ENCODE measurements around the gene MVP.

The MVP gene

GRCh38 chr16:29804455-29805231 lies 15.6 kb upstream of the MVP start:
- no peak for ATAC-seq

- peak; percentile 67 to 68 for ATAC-seq
Observed at GRCh38 chr16:29805232-29806098, 14.8 kb upstream of the MVP start.

- ATAC-seq: no peak
Observed at GRCh38 chr16:29806099-29806579, 14.1 kb upstream of the MVP start, which contains the start of gene MAZ. Gene MAZ (plus strand): TSS chr16:29806529. CDS start chr16:29806702, 173 bp downstream.

- no peak for ATAC-seq
Observed at GRCh38 chr16:29806641-29807425, 13.4 kb upstream of the MVP start.

DNA sequence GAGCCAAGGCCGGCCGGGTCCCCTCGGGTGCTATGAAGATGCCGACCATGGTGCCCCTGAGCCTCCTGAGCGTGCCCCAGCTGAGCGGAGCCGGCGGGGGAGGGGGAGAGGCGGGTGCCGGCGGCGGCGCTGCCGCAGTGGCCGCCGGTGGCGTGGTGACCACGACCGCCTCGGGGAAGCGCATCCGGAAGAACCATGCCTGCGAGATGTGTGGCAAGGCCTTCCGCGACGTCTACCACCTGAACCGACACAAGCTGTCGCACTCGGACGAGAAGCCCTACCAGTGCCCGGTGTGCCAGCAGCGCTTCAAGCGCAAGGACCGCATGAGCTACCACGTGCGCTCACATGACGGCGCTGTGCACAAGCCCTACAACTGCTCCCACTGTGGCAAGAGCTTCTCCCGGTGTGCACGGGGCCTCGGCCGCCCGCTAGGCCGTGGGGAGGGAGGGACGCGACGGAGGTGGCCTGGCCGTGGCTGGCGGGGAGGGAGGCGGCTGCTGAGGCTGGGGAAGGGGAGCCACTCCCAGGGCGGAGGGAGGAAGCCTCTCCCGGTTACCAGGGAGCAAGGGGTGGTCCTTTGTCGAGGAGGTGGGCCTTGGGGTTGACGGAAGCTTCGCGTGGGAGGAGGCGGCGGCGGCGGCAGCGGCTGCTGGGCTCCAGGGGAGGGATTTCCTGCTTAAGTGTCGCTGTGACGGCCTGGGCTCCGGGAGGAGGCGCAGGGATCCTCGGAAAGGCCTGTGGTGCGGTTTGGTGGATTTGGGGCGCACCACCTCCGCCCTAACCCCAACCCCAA lies 12.6 kb upstream of the MVP start:
- ATAC-seq: peak; percentile 32 to 36

- peak; percentile 5 to 6 for ATAC-seq
Observed at GRCh38 chr16:29808219-29808900, 11.9 kb upstream of the MVP start.

- ATAC-seq: no peak
Observed at GRCh38 chr16:29809031-29809747, 11.1 kb upstream of the MVP start.

- no peak for ATAC-seq
Observed at GRCh38 chr16:29809850-29810698, 10.2 kb upstream of the MVP start.

DNA sequence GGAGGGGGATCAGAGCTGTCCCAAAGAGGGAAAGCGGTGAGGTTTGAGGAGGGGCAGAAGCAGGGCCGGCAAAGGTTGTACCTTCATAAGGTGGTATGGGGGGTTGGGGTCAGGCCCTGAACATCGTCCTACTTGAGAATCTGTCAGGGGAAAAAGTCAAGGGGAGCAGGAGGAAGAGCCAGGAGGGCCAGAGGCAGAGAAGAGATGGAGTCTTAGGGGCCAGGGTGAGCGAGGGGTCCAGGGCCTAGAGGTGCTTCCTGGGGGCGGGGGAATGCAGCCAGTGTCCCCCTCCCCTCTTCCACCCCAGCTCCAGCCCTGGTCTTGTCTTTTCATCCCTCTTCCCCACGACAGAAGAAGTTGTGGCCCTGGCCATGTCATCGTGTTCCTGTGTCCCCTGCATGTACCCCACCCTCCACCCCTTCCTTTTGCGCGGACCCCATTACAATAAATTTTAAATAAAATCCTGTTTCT lies 9.5 kb upstream of the MVP start:
- ATAC-seq: no peak

DNA sequence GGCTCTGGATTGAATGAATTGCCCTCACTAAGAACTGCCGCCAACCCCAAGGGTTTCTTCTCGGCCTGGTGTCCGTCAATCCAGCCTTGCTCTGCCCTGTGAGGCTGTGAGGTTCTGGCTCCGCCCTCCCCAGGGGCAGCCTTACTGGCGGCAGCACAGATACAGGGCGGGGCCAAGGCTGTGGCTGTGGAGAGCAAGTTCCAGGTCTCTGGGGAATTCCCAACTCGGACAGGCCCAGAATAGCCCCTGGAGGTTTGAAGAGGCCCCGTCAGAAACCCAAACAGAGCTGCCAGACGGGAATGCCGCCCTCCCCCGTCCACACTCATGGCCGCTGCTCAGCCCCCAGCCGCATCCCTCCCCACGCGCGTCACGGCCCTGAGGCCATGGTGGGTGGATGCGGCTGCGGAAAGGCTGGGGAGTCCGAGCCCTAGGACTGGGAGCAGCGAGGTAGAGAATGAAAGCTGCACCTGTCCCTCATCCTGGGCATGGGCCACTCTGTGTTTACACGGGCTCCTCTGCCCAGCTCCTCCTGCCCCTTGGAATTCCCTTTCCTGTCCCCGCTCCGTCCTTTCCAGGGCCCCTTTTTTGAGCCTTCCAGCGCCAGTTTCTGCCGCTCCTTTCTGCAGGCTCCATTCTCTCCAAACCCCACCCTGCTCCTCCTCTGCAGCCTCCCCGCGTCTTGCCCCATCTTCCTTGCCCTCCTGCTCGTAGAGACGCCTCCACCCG lies 8.9 kb upstream of the MVP start:
- ATAC-seq: peak; percentile 30 to 41

DNA sequence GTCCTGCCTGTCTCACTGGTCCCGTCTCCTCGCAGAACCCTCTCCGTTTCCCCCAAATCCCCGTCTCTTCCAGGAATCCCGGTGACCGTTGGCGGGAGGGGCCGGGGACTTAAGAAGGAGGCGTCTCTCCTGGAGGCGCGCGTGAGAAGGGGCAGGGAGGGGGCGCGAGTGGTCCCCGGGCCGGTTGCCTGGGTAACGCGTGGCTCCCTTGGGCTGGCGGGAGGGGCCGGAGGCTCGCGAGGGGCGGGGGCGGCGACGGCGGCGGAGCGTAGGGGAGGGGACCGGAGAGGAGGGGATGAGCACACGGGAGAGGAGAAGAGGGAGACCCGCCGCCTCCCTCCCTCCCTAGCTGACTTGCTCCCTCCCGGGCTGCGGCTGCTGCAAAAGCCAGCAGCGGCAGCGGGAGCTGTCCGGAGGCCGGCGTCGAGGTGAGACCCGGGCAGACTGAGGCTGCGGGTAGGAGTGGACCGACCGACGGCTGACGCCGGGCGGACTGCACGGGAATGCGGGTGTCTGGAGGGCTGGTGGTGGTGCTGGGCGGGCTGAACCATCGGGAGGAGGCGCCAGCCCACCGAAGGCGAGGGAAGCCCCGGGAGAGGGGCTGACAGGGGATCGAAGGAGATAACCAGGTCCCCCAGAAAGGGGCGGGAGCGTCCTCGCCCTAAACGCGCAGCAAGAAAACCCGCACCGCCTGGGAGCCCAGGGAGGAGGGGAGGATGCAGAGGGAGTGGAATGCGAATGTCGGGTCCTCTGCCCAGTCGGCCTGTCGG lies 8.2 kb upstream of the MVP start, which contains the start of gene PRRT2:
Gene PRRT2 (plus strand): TSS at position 298 of the 770 bp plus-strand sequence. CDS start 862 bp downstream, outside the sequence.
- no peak for ATAC-seq

DNA sequence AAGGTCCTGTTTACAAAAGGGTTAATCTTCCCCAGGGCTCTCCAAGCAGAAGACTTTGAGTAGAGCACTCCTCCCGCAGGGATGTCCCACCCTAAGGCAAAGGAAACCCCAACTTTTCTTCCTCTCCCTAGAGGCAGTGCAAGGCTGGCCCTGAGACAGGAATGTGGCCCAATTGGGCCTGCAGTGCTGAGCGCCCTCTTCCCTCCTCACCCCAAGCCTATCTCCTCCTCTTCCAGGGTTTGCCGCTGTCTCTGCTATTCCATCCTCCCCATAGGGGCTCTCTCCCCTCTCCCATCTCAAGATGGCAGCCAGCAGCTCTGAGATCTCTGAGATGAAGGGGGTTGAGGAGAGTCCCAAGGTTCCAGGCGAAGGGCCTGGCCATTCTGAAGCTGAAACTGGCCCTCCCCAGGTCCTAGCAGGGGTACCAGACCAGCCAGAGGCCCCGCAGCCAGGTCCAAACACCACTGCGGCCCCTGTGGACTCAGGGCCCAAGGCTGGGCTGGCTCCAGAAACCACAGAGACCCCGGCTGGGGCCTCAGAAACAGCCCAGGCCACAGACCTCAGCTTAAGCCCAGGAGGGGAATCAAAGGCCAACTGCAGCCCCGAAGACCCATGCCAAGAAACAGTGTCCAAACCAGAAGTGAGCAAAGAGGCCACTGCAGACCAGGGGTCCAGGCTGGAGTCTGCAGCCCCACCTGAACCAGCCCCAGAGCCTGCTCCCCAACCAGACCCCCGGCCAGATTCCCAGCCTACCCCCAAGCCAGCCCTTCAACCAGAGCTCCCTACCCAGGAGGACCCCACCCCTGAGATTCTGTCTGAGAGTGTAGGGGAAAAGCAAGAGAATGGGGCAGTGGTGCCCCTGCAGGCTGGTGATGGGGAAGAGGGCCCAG lies 7.3 kb upstream of the MVP start:
- ATAC-seq: no peak

DNA sequence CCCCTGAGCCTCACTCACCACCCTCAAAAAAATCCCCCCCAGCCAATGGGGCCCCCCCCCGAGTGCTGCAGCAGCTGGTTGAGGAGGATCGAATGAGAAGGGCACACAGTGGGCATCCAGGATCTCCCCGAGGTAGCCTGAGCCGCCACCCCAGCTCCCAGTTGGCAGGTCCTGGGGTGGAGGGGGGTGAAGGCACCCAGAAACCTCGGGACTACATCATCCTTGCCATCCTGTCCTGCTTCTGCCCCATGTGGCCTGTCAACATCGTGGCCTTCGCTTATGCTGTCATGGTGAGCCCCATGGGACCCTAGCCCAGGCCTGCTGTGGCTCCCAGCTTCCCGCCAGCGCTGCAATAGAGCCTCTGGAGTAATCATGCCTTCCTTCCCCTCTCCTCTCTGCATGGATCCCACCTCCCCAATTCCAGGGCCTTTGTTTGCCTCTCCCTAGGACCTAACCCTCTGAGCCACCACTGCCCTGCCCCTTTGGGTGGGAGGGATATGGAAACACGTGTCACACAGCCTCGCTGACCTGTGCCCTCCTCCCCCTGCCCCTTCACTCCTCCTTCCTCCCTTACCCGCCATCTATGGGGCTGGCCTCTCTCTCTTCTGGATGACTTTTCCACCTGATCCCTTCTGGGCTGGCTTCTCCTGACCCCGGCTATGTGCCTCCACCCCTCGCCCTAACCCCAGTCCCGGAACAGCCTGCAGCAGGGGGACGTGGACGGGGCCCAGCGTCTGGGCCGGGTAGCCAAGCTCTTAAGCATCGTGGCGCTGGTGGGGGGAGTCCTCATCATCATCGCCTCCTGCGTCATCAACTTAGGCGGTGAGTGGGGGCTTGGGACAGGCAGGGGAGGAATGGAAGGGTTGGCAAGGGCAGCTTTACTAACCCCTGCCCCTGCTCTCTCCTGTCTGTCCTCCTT lies 6.4 kb upstream of the MVP start:
- no peak for ATAC-seq

GRCh38 chr16:29814592-29814991 lies 5.7 kb upstream of the MVP start:
- no peak for ATAC-seq

DNA sequence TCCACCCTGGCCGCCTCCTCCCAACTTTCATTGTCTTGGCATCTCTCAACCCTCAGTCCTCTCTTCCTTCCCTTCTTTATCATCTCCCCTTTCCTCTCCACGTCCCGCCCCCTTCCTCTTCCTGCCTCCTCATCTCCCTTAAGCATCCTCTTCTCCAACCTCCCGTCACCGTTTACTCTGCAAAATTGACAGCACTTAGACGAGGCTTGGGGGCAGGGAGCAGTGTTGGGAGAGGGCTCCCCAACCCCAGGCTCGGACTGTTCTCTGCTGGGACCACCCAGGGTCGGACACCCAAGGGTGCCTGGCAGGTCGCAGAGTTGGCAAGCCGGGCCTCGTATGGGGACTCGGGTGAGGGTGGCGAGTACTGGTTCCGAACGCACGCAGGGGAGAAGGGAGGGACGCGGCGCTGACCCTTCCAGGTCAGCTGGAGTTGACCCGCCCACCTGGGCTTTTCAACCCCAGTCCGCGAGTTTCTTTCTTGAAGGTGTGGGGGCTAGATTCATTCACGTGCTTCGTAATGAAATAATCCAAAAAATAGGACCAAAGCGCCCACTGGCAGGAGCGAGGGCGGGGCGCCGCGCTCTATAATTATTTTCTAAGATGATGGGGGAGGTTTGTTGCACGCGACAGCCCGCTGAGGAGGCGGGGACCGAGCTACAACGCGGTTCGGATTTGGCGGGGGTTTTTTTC lies 5.1 kb upstream of the MVP start:
- ATAC-seq: peak in 1 of 2 donors; percentile 1

Measured in activated CD4-positive, CD25-positive, alpha-beta regulatory T cell treated with anti-CD3 and anti-CD28 coated beads, Interleukin-2, amount 50 U/mL, for 24 hours (primary cell).